GM21390 (cell line): ENCODE results near the gene OPRM1.
A peak's percentile ranks its signal among the peaks of the same experiment; 100 is the strongest.

Experiments used
- ATAC-seq: cut with Tn5 transposase; IDR thresholded peaks from one replicate; pipeline ENCODE4 v1.9.1; 2021; ENCODE audit not compliant: unreplicated experiment

Gene OPRM1

DNA sequence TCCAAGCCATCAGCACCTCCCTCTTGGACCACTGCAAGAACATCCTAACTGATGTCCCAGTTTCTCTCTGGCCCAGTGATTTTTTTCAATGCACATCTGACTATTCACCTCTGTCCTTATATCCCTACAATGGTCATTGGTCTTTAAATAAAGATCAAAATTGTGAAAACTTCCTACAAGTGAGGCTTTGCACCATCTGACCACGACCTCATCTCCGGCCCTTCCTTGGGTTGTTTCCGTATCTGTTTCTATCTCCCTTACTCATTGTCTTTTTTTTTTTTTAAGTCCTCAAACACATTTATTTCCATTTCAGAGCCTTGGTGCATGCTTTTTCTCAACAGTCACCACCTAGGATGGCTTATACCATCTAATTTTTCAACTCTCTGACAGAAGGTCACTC, 229.4 kb downstream of the OPRM1 start:
- no peak for ATAC-seq

DNA sequence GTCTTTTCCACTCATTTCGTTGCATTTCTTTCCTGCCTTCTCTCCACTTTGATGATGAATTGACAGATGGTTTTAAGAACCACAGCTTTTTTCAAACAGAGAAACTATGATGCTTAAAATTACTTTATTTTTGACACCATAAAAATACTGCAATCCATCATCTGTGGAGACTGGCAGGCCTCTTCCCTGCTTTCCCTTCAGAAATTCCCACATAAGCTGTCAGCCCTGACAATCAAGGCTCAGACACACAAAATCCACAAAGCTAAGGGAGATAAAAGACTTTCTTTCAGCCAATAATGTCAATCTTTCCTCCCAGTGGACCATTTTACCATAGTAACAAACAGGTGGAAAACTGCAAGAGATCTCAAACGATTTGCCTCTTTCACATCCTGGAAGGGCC, 235.1 kb downstream of the OPRM1 start:
- no peak for ATAC-seq

DNA sequence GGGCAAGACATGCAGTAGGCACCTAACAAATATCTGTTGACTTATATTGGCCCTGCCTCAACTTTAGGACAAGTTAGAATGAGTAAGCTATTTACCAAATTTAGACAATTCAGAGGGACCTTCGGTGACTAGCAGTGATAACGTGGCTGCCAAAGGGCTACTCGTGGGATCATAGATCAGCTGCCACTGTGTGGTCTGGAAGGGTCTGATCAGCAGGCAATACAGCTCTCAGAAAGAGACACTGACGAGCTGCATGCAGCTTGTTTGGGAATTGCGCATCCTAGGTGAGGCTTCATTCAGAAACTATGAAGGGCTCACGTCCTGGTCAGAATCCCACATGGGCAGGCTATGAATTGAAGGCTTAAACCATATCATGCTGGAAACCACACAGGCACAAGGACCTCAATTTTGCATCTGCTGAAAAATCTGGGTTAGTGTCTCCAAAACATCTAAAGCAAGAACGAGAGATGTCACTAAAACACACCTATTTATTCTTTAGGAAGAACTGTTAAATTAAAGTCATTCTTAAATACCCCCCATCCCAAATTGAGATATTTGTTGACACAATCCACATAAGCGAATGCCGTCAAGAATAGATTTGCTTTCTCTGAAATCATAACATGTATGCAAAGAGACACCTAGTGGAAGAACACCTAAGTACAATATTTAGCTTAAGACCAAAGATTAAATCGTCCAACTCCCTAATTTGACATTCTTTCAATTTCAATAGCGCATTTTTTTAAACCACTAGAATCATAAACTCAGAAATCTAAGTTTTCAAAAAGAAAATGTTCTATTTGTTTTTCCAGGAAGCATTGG, 238.0 kb downstream of the OPRM1 start:
- peak; percentile 62 for ATAC-seq

DNA sequence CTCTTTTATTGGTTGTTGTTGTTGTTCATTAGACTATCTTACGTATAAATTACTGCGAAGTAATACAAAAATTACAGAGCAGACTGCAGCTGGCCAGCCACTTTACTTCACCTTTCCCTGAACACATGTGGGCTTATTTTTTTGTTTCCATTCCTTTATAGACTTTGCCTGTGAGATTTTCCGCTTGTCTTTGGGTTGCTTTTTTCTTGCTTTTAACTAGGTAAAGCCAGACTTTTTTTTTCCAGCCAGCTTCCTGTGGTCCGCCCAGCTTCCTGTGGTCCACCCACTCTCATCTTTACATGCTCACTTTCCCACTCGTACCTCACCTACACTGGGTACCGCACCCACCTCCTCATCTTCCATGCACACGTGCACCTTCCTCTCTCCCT, 238.6 kb downstream of the OPRM1 start:
- ATAC-seq: no peak

DNA sequence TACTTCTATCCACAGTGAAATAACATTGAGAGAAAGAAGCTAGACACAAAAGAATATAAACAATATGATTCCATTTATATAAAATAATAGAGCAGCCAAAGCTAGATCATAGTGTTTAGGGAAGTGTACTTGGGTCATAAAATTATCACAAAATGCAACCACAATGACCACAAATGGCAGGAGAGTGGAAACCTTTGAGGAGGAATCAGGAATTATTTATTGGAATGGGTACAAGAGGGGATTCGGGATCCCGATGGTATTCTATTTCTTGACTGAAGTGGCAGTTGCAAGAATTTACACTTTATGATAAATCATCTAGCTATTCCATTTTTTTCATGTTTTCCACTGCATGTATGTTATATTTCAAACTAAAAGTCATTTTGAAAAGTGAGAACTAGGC, 241.5 kb downstream of the OPRM1 start:
- ATAC-seq: no peak

DNA sequence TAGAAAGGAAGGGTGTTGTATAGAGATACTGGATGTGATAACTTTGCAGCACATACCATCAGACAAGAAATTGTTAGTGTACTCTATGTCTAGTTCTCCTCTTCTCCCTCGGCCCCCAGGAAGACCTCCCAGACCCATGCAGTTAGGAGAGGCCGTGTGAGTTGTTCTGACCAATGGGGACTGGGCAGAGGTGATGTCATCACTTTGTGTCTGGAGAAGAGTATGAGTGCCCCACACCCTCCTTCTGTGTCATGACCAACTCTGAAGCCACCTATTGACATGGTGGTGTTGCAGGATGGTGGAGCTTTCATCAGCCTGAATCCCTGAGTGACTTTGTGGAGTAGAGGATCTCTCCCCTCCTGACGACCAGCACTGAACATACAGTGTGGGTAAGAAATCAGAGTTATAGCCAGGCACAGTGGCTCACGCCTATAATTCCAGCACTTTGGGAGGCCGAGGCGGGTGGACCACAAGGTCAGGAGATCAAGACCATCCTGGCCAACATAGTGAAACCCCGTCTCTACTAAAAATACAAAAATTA, 245.3 kb downstream of the OPRM1 start:
- ATAC-seq: no peak

DNA sequence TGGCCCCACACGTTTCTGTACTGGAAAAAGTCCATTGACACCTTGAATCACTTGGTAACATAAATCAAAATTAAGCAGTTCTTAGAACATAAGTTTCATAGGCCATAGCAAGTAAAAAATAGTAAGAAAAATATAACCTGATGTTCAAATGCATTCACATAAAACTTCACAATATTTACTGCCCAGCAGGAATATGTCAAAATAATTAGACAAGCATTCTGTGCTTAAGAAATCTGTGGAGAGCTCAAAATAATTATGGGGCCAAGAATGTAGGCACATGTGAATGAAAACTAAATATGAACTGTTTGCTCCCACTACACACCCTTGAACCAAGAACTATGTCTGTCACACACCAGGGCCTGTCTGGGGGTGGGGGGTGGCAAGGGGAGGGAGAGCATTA, 246.8 kb downstream of the OPRM1 start:
- no peak for ATAC-seq

DNA sequence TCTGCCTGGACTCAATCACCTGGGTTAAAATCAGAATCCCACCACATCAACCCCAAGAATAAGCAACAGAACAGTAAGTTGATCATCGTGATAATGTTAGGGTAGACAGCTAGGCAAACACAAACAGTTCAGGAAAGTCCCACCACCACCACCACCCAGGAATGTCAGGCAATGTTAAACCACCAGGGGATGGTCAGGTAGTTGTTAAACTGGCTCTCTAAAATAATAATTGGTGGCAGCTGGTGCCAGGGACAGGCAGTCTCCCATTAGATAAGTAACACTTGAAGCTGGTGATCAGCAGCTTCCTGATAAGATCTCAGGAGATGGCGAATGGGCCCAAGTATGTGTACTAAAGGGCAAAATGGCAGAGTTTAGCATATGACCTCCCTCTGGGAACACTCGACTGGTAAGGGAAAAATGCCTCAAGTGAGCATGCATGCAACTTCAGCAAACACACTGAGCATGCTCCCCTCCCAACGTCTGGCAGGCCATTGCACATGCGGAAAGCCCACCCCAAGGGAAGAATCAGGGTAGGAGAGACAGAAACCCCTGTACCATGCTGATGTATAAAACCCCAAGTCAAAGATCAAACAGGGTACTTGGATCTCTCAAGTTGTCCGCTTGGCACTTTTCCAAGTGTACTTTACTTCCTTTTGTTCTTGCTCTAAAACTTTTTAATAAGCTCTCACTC, 250.9 kb downstream of the OPRM1 start:
- no peak for ATAC-seq

DNA sequence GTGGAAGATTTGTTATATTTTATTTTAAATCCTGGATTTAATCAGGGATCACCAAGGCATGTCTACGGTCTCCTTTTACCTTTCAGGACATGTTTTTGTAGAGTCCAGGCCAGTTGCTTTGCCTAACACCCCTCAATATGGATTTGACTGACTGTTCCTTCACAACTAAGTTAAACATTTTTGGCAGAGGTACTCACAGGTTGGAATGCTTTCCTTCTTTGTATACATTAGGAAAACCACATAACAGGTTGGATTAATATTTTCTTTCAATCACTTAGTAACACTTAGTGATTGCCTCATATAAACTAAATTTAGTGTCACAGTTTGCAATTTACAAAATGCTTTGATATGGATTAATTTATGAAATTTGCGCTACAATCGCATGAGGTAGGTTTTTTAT, 253.0 kb downstream of the OPRM1 start:
- ATAC-seq: no peak

DNA sequence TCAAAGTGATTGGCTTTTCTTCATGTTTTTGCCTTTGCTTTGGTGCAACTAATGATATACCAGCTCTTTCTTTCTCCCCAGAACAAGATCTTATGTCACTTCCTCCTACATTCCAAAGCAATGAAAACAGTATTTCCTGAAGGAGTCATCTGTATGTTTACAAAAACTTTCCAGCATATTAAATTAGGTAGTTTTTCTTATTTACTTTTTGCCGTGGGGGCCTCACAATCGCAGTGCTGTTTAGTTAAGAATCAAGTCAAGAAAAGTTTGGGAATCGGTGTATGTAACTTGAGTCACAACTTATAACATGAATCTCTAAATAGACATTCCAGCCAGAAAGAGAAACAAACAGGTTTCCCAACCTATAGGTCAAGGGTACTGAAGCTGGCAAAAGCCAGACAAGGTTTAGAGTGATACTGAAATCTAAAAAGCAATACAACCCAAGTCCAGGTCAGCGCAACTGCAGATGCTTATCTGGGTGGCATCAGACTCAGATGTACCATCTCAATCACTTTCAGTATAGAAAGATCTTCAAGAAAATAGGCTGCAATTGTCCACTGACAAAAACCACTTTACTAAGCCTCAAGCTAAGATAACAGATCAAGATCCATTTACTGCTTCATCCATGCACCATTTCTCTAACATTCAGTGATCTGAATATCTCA, 253.9 kb downstream of the OPRM1 start:
- ATAC-seq: no peak

DNA sequence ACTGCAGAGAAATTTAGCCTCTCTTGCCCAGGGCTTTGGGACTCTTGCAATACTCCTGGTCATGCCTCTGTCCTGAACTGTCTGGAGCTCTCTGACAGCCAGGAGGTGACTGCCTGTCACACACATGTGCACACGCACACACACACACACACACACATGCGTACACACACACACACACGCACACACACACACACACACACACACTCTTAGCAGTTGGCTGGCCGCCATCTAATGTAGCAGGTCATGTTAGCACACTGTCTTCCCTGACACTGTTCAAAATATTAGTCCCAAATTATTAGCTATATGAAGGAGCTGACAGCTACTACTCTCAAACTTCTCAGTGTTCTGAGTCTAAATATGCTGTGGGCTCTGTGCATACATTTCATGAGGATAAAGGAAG, 256.7 kb downstream of the OPRM1 start:
- ATAC-seq: no peak
